ENCODE measurements around the gene RPS19BP1.

RPS19BP1 gene

GRCh38 chr22:39496131-39496838 is 36.3 kb downstream of the RPS19BP1 start:
- TF ChIP-seq POLR2A (IDR thresholded peaks at IDR 0.05; ENCODE audit: low read depth, low read length) (no peak), POU2F2 (IDR thresholded peaks at IDR 0.05; ENCODE audit: low read depth, low read length) (peak; percentile 90; the same call in 1 of the 2 replicates)
- DNase-seq (ENCODE audit: insufficient read length, low spot score) (no peak), FAIRE-seq (peak; percentile 88)

GRCh38 chr22:39494471-39495120 is 38.0 kb downstream of the RPS19BP1 start:
- TF ChIP-seq POLR2AphosphoS5 (IDR thresholded peaks at IDR 0.05; ENCODE audit: low read depth, low read length) (no peak), POLR2A (IDR thresholded peaks at IDR 0.05; ENCODE audit: low read depth, low read length) (no peak), PAX5 (IDR thresholded peaks at IDR 0.05; ENCODE audit: insufficient read depth, low read length, severe bottlenecking) (no peak), POU2F2 (IDR thresholded peaks at IDR 0.05; ENCODE audit: low read depth, low read length) (no peak), SPI1 (IDR thresholded peaks at IDR 0.05; ENCODE audit: low read depth, low read length) (no peak), TAF1 (IDR thresholded peaks at IDR 0.05; ENCODE audit: low read depth, low read length) (no peak)
- DNase-seq (ENCODE audit: insufficient read length, low spot score) (no peak), FAIRE-seq (no peak)

- TF ChIP-seq PAX5 (IDR thresholded peaks at IDR 0.05; ENCODE audit: insufficient read depth, low read length, severe bottlenecking): no peak
- TF ChIP-seq SPI1 (IDR thresholded peaks at IDR 0.05; ENCODE audit: low read depth, low read length): no peak
- TF ChIP-seq POLR2AphosphoS5 (IDR thresholded peaks at IDR 0.05; ENCODE audit: low read depth, low read length): no peak
- TF ChIP-seq POLR2A (IDR thresholded peaks at IDR 0.05; ENCODE audit: low read depth, low read length): no peak
- no peak for TF ChIP-seq POU2F2 (IDR thresholded peaks at IDR 0.05; ENCODE audit: low read depth, low read length)
- no peak for TF ChIP-seq TAF1 (IDR thresholded peaks at IDR 0.05; ENCODE audit: low read depth, low read length)
- FAIRE-seq: peak; percentile 23
- no peak for DNase-seq (ENCODE audit: insufficient read length, low spot score)
Observed at GRCh38 chr22:39493759-39494158, 38.8 kb downstream of the RPS19BP1 start.

GRCh38 chr22:39492186-39492585 is 40.4 kb downstream of the RPS19BP1 start:
- DNase-seq (ENCODE audit: insufficient read length, low spot score) (no peak), FAIRE-seq (no peak)
- TF ChIP-seq PAX5 (IDR thresholded peaks at IDR 0.05; ENCODE audit: insufficient read depth, low read length, severe bottlenecking) (no peak), TAF1 (IDR thresholded peaks at IDR 0.05; ENCODE audit: low read depth, low read length) (no peak), POLR2A (IDR thresholded peaks at IDR 0.05; ENCODE audit: low read depth, low read length) (no peak), SPI1 (IDR thresholded peaks at IDR 0.05; ENCODE audit: low read depth, low read length) (no peak), POU2F2 (IDR thresholded peaks at IDR 0.05; ENCODE audit: low read depth, low read length) (no peak), POLR2AphosphoS5 (IDR thresholded peaks at IDR 0.05; ENCODE audit: low read depth, low read length) (no peak)

DNA sequence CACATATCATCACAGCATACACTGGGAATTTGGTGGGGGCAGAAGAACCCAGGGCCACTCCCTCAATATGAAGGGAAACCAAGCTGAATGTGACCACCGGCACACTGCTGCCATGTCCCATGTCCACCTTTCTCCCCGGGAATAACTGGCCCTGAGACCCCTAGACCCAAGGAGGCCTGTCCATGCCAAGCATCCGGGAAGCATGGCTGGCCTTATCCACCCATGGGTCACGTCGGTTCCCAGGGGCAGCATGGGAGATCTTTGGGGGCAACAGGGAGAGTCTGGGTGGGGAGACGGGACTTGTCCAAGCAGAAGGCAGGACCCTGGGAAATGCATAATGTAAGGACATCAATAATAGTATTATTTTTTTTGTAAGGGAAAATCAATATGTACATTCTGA is 40.9 kb downstream of the RPS19BP1 start:
- FAIRE-seq: no peak
- DNase-seq (ENCODE audit: insufficient read length, low spot score): no peak
- TF ChIP-seq POU2F2 (IDR thresholded peaks at IDR 0.05; ENCODE audit: low read depth, low read length) (no peak), POLR2AphosphoS5 (IDR thresholded peaks at IDR 0.05; ENCODE audit: low read depth, low read length) (no peak), POLR2A (IDR thresholded peaks at IDR 0.05; ENCODE audit: low read depth, low read length) (no peak), SPI1 (IDR thresholded peaks at IDR 0.05; ENCODE audit: low read depth, low read length) (no peak), TAF1 (IDR thresholded peaks at IDR 0.05; ENCODE audit: low read depth, low read length) (no peak), PAX5 (IDR thresholded peaks at IDR 0.05; ENCODE audit: insufficient read depth, low read length, severe bottlenecking) (no peak)

GRCh38 chr22:39490966-39491680 is 41.4 kb downstream of the RPS19BP1 start:
- DNase-seq (ENCODE audit: insufficient read length, low spot score) (no peak), FAIRE-seq (no peak)
- no peak for TF ChIP-seq POU2F2 (IDR thresholded peaks at IDR 0.05; ENCODE audit: low read depth, low read length)
- TF ChIP-seq POLR2AphosphoS5 (IDR thresholded peaks at IDR 0.05; ENCODE audit: low read depth, low read length): no peak
- no peak for TF ChIP-seq PAX5 (IDR thresholded peaks at IDR 0.05; ENCODE audit: insufficient read depth, low read length, severe bottlenecking)
- no peak for TF ChIP-seq POLR2A (IDR thresholded peaks at IDR 0.05; ENCODE audit: low read depth, low read length)
- TF ChIP-seq SPI1 (IDR thresholded peaks at IDR 0.05; ENCODE audit: low read depth, low read length): no peak
- TF ChIP-seq TAF1 (IDR thresholded peaks at IDR 0.05; ENCODE audit: low read depth, low read length): no peak

DNA sequence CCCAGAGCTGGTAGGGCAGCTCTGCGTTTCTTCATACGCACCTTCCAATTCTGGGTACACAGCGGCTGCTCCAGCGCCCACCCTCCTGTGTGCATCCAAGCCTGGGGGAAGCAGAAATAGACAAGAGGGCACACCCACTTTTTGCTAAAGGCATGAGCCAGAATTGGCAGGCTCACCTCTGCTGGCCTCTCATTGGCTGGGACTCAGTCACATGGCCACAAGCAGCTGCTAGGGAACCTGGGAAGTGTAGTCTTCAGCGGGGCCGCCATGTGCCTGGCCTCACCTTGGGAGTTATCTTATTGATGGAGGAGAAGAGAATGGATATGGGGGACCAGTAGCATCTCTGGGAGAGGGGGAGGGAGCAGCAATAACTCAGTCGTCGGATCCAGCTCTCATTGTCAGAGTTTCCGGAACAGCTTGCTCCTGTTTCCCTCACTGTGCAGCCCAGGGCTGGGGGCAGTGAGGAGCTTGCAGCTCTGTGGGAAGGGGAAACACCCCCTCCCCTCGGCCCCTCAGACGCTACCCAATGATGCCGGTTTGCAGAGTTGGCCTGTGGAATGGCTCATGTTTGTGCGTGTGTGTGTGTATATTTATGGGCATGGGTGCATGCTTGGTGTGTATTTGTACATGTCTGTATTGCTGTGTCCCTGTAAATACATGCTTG is 42.3 kb downstream of the RPS19BP1 start:
- DNase-seq (ENCODE audit: insufficient read length, low spot score) (peak; percentile 95), FAIRE-seq (peak; percentile 94)
- TF ChIP-seq PAX5 (IDR thresholded peaks at IDR 0.05; ENCODE audit: insufficient read depth, low read length, severe bottlenecking) (no peak), SPI1 (IDR thresholded peaks at IDR 0.05; ENCODE audit: low read depth, low read length) (no peak), POU2F2 (IDR thresholded peaks at IDR 0.05; ENCODE audit: low read depth, low read length) (no peak), TAF1 (IDR thresholded peaks at IDR 0.05; ENCODE audit: low read depth, low read length) (no peak), POLR2AphosphoS5 (IDR thresholded peaks at IDR 0.05; ENCODE audit: low read depth, low read length) (no peak), POLR2A (IDR thresholded peaks at IDR 0.05; ENCODE audit: low read depth, low read length) (no peak)

DNA sequence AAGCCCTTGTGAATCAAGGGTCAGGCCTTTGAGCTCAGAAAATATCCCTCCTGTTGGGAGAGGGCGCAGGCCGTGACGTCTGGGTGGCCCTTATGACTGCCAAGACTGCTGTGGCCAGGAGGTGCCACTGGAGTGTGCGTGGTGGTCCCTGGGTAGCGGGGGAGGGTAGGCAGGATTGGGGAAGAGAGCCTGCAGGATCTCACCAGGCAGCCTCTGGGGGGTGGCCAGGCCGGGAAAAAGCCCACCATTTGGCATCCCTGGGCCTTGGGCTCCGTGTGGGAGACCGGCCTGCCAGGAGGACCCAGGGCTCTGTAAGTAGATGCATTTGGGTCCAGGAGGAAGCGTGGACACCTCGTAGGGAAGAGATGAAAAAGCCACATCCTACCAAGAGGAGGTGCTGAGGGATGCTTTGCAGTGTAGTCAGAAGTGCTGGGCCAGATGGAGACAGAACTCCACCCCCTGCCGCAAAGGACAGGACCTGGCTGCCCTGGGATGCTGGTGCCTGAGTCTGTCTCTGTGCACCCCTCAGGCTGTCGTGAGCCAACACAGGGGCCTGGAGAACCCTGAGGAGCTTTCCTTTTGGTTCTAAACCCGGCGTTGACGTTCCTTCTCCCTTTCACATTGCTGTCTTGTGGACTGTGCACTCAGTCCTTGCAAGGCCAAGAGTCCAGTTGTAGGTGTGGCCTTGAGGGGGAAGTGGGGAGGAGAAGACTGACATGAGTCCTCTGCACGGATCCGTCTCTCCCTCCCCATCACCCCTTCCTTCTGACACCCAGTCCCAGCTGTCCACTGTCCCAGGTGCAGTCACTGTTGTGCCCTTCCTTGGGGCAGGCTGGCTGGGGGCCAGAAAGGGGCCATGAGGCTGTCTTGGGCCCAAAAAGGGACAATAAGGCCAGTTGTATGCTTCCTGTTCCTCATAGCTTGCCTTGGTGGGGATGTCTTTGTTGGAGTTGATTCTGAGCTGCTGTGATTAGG is 43.2 kb downstream of the RPS19BP1 start:
- DNase-seq (ENCODE audit: insufficient read length, low spot score): no peak
- FAIRE-seq: no peak
- TF ChIP-seq SPI1 (IDR thresholded peaks at IDR 0.05; ENCODE audit: low read depth, low read length) (no peak), POLR2AphosphoS5 (IDR thresholded peaks at IDR 0.05; ENCODE audit: low read depth, low read length) (0 out of 2 replicates have a peak, but pooled peaks have one; percentile 8)

Data from GM12891 (cell line).